Panc1 (cell line): Measurements from ENCODE around the gene FAM107B. TPM values are rescaled to one million over a fixed set of nuclear protein-coding genes. Genes with fewer than 3 reads are reported as not detected.

Experiments
- ATAC-seq: fragments of 200-7000 bp; cut with Tn5 transposase; 2 replicates; pipeline ENCODE4 v1.9.1; 2020; ENCODE audit warnings: mild to moderate bottlenecking, moderate library complexity
- BruUV-seq: library from RNA; stranded (reverse); fragments of 400-500 nt; replicated peaks from 2 replicates; lab custom pipeline; 2021; lab: Mats Ljungman, UMichigan
- CTCF ChIA-PET: fragments of 300-600 bp; sonication (Branson Sonifier 250); formaldehyde crosslinking; loops from one replicate; lab custom pipeline; 2022; ENCODE audit warnings: antibody characterized with exemption; lab: Charles Lee
- POLR2A ChIA-PET: fragments of 300-600 bp; sonication (Branson Sonifier 250); formaldehyde crosslinking; loops from one replicate; lab custom pipeline; 2022; ENCODE audit warnings: antibody characterized with exemption; lab: Charles Lee
- DNase-seq: peaks from one replicate; pipeline ENCODE4 v3.0.0-alpha.2; 2010; ENCODE audit warnings: low read depth, low spot score
- H3K27ac ChIP-seq: 2 replicates; pipeline ENCODE4 v1.5.1; 2011; ENCODE audit warnings: mild to moderate bottlenecking, low read length, inconsistent platforms
- H3K27me3 ChIP-seq: fragments of 200-500 bp; sonication (Bioruptor generic); 2 replicates; pipeline ENCODE4 v1.6.0; 2014; ENCODE audit warnings: low read length, inconsistent platforms; ENCODE audit not compliant: control insufficient read depth, insufficient read depth
- H3K36me3 ChIP-seq: fragments of 200-500 bp; sonication (Bioruptor generic); 2 replicates; pipeline ENCODE4 v1.5.1; 2014; ENCODE audit warnings: inconsistent platforms, mild to moderate bottlenecking, low read length, moderate library complexity; ENCODE audit not compliant: control insufficient read depth, insufficient read depth
- H3K4me1 ChIP-seq: 2 replicates; pipeline ENCODE4 v1.5.1; 2011; ENCODE audit warnings: inconsistent platforms, mild to moderate bottlenecking, low read length, moderate library complexity; ENCODE audit not compliant: control insufficient read depth, insufficient read depth
- H3K4me3 ChIP-seq, 2 experiments: 2 replicates each; pipeline ENCODE4 v1.5.1; 2011 to 2012; ENCODE audit warnings: low read depth in 2 of 2, low read length in 2 of 2, mild to moderate bottlenecking in 2 of 2, inconsistent platforms in 1 of 2, moderate library complexity in 1 of 2
- H3K9me3 ChIP-seq: fragments of 200-500 bp; sonication (Bioruptor generic); 2 replicates; pipeline ENCODE4 v1.5.1; 2014; ENCODE audit warnings: low read depth, mild to moderate bottlenecking, inconsistent platforms, low read length, moderate library complexity; ENCODE audit not compliant: control insufficient read depth, insufficient read depth
- POLR2AphosphoS5 ChIP-seq: IDR thresholded peaks from 2 replicates; pipeline ENCODE4 v1.6.1; 2012; ENCODE audit warnings: mild to moderate bottlenecking, low read depth, low read length, moderate library complexity
- REST ChIP-seq, 2 experiments: IDR thresholded peaks; 2 replicates each; pipeline ENCODE4 v1.6.1; 2011 to 2012; ENCODE audit warnings: low read depth in 2 of 2, control low read depth in 1 of 2, low read length in 1 of 2, mild to moderate bottlenecking in 1 of 2, moderate library complexity in 1 of 2; ENCODE audit not compliant: insufficient read depth in 1 of 2
- SIN3A ChIP-seq: IDR thresholded peaks from 2 replicates; pipeline ENCODE4 v1.6.1; 2012; ENCODE audit warnings: low read depth, mild to moderate bottlenecking, low read length, moderate library complexity, borderline replicate concordance; ENCODE audit not compliant: insufficient read depth
- TCF7L2 ChIP-seq: IDR thresholded peaks from 2 replicates; pipeline ENCODE4 v1.6.1; 2011; ENCODE audit warnings: mild to moderate bottlenecking, low read depth, low read length, inconsistent platforms
- in situ Hi-C: cut with HindIII; loops from 2 replicates; pipeline ENCODE4 v1.10.0; 2016; ENCODE audit warnings: low sequenced_read_pairs, low pct_unique_long_range_greater_than_20kb
- intact Hi-C: fragments of 100-400 bp; cut with micrococcal nuclease; formaldehyde crosslinking; loops from one replicate; pipeline ENCODE4 v1.10.0; 2022; ENCODE audit not compliant: unreplicated experiment
- total RNA-seq: library from RNA; stranded (reverse); gene quantifications from one replicate; pipeline ENCODE4 v1.2.1, GENCODE V29; 2021; ENCODE audit not compliant: unreplicated experiment
- TF ChIP-seq, protein P1 (sequence below): fragments of 450-650 bp; IDR thresholded peaks from 2 replicates; pipeline ENCODE4 v1.5.1; 2017; ENCODE audit warnings: mild to moderate bottlenecking

FAM107B gene
- total RNA-seq, 1 experiment from 2014 or later, result 13.4 TPM

- no peaks in the 10 kb centered on the region for H3K4me1 ChIP-seq
- H3K27me3 ChIP-seq, result no peaks in the 10 kb centered on the region
- no peaks in the 10 kb centered on the region for H3K36me3 ChIP-seq
- ATAC-seq (no peak), DNase-seq (no peak)
- ChIA-PET CTCF (no interaction called here), POLR2A (no interaction called here)
- BruUV-seq, result no TSS peak
- in situ Hi-C loops (no loop called here), intact Hi-C loops (no loop called here)
- no peak overlapping the region for H3K27ac ChIP-seq
- no peak overlapping the region for H3K4me3 ChIP-seq
- no peaks in the 10 kb centered on the region for H3K9me3 ChIP-seq
- no peak for TF ChIP-seq SIN3A
- TF ChIP-seq, protein P1, sequence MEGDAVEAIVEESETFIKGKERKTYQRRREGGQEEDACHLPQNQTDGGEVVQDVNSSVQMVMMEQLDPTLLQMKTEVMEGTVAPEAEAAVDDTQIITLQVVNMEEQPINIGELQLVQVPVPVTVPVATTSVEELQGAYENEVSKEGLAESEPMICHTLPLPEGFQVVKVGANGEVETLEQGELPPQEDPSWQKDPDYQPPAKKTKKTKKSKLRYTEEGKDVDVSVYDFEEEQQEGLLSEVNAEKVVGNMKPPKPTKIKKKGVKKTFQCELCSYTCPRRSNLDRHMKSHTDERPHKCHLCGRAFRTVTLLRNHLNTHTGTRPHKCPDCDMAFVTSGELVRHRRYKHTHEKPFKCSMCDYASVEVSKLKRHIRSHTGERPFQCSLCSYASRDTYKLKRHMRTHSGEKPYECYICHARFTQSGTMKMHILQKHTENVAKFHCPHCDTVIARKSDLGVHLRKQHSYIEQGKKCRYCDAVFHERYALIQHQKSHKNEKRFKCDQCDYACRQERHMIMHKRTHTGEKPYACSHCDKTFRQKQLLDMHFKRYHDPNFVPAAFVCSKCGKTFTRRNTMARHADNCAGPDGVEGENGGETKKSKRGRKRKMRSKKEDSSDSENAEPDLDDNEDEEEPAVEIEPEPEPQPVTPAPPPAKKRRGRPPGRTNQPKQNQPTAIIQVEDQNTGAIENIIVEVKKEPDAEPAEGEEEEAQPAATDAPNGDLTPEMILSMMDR, result no peak
- no peak for TF ChIP-seq TCF7L2
- no peak for TF ChIP-seq REST (IDR thresholded peaks at IDR 0.05; ENCODE audit: insufficient read depth in 1 of 2, low read depth in 2 of 2, low read length in 1 of 2)
- no peak for TF ChIP-seq POLR2AphosphoS5
Observed at GRCh38 chr10:14757394-14757793, 17.3 kb downstream of the FAM107B start.

DNA sequence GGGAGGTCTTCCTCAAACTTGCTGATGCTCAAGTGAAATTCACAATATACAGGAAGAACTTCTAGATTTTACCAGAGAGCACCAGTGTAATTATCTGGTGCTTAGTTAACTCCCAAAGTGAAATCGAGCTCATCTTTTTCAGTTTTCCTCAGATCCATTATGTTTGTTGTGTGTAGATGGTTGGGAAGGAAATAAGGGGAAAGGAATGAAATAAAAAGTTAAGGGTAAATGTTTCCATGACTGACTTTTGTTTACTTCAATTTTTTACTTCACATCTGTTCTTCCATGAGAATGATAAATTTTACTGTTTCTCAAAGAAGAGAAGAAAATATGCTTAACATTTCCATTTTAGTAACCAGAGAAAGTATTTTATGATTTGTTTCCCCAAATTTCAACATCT, 21.3 kb downstream of the FAM107B start:
- CTCF ChIA-PET, result no interaction called here
- ATAC-seq (no peak), DNase-seq (no peak)
- TF ChIP-seq SIN3A (no peak), REST (IDR thresholded peaks at IDR 0.05; ENCODE audit: insufficient read depth in 1 of 2, low read depth in 2 of 2, low read length in 1 of 2) (no peak), POLR2AphosphoS5 (no peak), TCF7L2 (no peak)
- TF ChIP-seq, protein P1, result no peak
- no peak overlapping the region for H3K4me3 ChIP-seq
- no peaks in the 10 kb centered on the region for H3K4me1 ChIP-seq
- POLR2A ChIA-PET, result no interaction called here
- no peaks in the 10 kb centered on the region for H3K9me3 ChIP-seq
- BruUV-seq, result no TSS peak
- in situ Hi-C loops, result no loop called here
- intact Hi-C loops, result no loop called here
- H3K27ac ChIP-seq, result no peak overlapping the region
- no peaks in the 10 kb centered on the region for H3K27me3 ChIP-seq
- no peaks in the 10 kb centered on the region for H3K36me3 ChIP-seq
